ENCODE measurements around the gene JPT1.
"Not testable (repeated sequence)": the region's sequence is repeated elsewhere in the genome, so short reads cannot be mapped to it uniquely, and the experiment has no call there.

The JPT1 gene, protein sequence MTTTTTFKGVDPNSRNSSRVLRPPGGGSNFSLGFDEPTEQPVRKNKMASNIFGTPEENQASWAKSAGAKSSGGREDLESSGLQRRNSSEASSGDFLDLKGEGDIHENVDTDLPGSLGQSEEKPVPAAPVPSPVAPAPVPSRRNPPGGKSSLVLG

DNA sequence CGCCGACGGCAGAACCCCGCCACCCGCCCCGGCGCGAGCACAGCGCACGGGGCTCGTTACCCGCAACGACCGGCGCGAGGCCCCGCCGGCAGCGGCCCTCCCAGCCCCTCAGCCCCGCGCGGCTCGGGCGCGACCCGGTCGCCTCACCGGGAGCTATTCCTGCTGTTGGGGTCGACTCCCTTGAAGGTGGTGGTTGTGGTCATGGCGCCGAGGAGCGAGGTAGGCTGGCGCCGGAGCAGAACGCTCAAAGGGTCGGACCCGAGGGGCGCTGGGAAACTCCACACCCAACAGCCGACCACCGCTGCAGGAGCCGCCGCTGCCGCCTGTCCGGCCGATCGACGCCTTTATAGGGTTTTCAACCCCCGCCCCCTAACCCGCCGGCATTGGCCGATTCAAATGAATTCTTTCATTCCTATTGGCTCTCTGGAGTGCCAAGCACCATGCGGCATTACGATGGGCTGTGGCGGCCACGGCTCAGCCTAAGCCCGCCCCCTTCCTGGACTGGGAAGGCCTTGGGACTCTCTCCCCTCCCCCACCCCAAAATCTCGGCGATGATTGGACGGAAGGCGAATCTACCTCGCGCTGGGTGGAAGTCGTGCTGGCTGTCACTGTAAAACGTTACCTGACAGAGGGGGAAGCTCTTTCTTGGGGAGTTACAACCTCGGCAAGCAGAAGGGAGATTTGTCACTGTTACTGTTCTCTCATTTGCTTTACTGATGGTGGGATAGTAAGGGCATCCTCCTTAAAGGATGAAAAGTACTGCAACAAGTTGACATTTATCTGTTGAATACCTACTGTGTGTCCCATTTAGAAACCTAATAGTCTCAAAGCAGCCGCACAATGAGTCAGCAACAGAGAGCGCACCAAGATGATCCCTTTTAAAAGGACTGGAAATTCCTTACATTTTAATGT, at the start of gene JPT1:
Gene JPT1 (minus strand): TSS at position 318 of the 912 bp plus-strand sequence. CDS start 115 bp downstream, at position 203.
- peak; percentile 68 to 87 for DNase-seq

DNA sequence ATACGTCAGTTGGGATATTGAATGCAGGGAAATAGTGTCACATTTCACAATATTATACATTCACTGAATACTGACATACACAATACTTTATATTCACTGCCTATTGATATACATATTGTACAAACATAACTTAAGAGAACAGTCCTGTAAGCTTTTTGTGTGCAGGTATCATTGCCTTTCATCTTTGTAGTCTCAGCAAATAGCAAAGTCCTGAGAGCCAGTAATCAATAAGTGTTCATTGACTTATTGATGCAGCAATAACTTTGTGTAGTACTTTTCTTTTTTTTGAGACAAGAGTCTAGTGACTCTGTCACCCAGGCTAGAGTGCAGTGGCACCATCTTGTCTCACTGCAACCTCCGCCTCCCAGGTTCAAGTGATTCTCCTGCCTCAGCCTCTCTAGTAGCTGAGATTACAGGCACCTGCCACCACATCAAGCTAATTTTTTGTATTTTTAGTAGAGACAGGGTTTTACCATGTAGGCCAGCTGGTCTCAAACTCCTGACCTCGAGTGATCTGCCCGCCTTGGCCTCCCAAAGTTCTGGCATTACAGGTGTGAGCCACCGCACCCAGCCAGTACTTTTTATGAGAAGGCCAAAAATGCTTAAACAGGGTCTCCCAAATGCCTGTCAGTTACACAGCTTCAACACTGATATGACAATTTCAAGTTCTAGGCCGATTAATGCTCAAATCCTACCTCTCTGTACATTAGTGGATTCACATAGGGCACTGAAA, 45.7 kb upstream of the JPT1 start:
- no peak for DNase-seq

DNA sequence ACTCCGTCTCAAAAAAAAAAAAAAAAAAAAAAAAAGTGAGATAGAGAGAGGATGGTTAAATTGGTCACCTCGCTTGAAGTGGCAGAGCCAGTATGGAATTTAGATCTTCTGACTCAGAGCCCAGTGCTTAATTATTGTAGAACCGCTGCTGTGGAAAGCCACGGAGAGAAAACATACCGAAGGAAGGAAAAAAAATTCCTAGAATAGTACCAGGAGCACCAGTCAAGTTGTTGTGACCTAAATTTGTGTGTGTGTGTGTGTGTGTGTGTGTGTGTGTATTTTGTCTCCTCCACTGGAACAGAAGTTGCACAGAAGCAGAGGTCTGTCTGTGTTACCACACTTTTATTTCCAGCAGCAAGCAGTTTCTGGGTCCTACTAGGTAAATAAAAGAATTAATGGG, 40.6 kb upstream of the JPT1 start:
- no peak for DNase-seq

DNA sequence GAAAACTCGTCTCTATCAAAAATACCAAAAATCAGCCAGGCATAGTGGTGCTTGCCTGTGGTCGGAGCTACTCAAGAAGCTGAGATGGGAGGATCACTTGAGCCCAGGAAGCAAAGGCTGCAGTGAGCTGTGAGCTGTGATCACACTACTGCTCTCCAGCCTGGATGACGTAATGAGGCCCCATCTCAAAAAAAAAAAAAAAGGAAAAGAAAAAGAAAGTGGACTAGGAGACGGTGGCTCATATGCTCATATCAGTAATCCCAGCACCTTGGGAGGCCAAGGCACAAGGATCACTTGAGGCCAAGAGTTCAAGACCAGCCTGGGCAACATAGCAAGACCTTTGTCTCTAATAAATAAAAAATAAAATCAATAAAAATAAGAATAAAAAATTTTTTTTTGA, 37.3 kb upstream of the JPT1 start:
- DNase-seq: no peak

DNA sequence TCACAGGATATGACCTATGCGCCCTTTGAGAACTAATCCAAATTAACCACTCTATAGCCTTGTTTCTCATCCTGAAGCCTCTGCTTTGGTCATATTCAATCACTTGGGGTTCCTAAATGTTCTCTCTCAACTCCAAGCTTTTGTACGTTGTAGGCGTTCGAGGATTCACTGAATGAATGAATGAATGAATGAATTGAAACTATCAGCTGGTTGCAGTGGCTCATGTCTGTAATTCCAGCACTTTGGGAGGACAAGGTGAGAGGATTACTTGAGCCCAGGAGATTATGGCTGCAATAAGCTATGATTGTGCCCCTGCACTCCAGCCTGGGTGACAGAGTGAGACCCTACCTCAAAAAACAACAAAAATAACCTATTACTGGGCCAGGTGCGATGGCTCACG, 34.3 kb upstream of the JPT1 start:
- DNase-seq: no peak

DNA sequence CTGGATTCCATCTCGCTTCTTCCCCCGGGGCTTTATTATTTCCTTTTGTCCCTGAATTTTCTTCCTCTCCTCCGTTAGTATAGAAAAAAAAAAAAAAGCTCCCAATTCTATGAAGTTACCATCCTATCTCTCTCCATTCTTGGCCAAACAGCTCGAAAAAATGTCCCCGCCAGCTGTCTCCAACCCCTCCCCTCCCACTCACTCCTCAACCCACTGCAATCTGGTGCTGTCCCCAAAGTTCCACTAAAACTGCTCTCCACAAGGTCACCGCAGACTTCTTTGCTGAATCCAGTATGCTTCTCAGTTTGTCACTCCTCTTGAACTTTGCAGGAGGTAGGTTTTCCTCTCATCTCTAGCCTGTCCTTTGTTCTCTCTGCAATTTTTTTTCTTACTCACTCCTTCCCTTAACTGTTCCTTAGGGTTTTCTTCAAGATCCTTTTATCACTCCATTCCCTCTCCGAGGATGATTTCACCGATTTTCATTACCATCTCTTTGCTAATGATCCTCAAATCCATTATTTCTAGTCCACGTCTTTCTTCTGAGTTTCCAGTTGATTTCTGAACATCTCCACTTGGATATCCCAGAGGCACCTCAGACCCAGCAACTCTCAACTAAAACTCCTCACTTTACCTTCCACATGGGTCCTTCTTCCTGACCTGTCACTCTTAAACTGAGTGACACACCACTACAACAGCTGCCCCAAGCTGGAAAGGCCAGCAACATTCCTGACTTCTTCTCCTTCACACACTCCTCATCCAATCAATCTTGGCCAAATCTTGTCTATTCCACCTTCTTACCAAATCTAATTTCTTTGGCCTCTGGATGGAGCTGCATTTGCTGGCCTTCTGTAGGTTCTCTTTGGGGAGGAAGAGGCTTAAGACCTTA, 29.9 kb upstream of the JPT1 start:
- DNase-seq: no peak

DNA sequence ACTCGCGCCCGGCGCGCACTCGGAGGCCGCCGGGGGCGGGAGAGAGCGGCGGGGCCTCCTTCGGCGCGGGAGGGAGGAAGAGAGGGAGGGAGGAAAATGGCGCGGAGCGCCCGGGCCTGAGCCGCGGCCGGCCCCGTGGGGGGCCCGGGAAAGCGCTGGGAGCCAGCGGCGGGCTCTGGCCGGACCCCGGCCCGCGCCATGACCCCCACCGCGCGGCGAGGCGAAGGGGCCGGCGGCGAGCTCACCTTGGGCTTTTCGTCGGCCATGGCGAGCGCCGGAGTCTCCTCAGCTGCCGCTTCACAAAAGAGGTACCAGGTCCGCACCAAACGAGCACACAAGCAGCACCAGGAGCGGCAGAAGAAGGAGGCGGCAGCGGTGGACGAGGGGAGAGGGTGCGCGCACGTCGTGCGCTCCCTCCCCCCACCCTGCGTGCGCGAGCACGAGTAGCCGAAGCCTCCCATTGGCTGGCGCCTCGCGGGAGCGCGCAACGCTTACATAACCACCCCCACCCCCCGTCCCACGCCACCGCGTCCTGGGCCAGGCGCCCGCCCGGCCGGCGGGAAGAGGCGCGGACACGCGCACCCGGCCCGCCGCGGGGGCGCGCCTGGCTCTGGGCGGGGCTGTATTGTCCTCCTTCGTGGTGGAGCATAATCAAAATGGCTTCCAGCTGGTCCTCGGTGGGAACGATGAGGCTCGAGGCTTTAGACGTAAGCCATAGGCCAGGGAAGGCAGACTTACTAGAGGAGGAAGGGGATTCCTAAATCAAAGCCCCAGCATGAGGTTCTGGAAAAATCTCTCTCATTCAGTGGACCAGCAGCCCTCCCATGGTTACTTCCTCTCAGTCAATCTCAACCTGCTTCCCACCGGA, 28.5 kb upstream of the JPT1 start, which contains the start of gene SUMO2:
Gene SUMO2 (minus strand): TSS at position 391 of the 868 bp plus-strand sequence. CDS start 125 bp downstream, at position 266.
- peak; percentile 83 to 86 for DNase-seq

DNA sequence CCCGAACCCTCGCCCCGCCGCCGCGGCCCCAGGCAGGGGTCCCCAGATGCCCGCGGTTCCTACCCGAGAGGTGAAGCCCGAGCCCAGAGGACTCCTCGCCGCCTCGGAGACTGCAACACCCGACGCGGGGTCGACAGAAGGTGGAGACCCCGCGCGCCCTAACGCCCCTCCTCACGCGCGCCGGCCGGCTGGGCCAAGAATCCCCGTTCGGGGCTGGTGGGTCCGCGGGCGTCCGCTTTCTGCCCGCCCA, 27.9 kb upstream of the JPT1 start:
- no peak for DNase-seq

DNA sequence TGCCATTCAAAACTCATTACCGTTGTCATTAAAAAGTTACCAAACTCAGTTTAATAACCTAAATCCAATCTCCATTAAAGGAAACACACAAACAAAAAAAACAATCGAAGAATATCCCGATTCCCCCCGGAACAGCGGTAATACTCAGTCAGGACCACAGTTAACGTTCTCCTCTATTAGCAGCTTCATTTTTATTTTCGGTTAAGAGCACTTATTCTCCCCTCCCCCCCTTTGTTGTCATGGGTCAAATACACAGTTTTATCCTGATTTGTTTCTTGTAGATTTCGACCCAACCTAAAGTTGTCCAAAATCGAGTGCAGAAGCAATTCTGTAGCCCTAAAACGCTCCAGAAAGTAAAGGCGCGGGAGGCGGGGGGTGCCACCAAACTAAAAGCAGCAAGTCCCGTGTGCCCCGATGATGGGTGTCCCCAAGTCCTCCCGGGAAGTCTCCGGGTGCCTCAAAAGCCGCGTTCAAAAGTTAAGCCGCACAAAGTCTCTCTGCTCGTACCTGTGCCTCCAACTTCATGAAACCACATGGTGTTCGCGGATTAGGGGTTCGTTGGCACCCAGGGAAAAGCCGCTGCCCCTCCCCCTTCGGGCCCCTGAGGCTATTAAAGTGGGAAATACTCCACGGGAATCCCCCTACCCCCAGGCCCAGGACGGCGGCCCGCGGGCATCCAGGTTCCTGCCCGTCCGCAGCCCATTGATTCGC, 27.5 kb upstream of the JPT1 start:
- DNase-seq: peak in 1 of 2 donors; percentile 28

DNA sequence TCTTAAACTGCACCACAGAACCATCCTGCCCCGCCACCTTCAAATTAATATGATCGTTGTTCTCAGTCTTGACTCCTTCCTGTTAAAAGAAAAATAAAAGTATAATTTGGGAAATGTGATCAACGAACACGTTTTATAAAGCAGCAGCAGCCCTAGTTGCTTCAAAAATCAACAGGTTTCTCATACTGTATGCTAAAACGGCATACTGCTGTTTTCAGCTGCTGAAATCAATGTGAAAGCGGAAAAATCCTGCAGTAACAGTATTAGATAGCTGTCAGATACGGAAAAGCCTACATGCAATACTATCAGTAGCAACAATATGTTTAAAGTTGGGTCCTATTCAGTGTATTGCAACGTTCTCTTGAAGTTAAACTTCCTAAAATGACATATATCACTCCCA, 26.8 kb upstream of the JPT1 start:
- no peak for DNase-seq

DNA sequence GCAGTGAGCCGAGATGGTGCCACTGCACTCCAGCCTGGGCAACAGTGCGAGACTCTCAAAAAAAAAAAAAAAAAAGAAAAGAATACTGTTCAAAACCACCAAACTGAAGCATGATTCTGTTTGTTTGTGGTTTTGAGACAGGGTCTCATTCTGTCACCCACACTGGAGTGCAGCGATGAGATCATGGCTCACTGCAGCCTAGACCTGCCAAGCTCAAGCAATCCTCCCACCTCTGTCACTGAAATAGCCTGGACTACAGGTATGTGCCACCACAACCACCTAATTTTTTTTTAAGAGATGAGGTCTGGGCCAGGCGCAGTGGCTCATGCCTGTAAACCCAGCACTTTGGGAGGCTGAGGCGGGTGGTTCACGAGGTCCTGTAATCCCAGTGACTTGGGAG, 24.1 kb upstream of the JPT1 start:
- no peak for DNase-seq

DNA sequence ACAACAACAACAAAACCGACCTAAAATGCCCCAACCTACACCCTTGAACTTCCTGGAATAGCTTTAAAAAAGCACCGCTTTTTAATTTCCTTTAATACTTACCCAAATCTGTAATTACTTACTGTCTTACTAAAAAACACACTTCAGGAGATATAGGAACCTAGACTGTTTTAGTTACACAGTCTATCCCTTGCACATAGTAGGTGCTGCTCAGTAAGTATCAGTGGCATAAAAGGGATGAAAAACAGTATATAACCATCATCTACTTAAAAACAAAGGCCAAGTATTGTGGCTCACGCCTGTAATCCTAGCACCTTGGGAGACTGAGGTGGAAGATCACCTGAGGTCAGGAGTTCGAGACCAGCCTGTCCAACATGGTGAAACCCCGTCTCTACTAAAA, 22.3 kb upstream of the JPT1 start:
- no peak for DNase-seq

DNA sequence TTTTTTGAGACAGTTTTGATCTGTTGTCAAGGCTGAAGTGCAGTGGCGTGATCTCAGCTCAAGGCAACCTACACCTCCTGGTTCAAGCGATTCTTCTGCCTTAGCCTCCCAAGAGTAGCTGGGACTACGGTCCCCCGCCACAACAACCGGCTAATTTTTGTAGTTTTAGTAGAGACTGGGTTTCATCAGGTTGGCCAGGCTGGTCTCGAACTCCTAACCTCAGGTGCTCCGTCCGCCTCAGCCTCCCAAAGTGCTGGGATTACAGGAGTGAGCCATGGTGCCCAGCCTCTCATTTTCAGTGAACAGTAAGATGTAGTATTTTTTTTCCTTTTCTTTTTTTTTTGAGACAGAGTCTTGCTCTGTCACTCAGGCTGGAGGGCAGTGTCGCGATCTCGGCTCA, 20.7 kb upstream of the JPT1 start:
- DNase-seq: no peak

DNA sequence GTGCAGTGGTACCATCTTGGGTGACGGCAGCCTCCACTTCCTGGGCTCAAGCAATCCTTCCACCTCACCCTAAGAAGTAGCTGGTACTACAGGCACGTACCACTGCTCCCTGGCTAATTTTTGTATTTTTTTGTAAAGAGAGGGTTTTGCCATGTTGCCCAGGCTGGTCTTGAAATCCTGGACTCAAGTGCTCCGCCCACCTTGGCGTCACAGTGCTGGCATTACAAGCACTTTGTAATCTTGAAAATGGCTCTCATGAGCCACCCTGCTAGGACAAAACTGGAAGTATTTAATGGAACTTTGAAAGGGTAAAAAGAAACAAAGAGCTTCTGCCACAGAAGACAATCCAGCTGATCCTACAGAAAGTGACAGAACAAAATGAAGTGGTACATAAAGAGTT, 19.2 kb upstream of the JPT1 start:
- no peak for DNase-seq

DNA sequence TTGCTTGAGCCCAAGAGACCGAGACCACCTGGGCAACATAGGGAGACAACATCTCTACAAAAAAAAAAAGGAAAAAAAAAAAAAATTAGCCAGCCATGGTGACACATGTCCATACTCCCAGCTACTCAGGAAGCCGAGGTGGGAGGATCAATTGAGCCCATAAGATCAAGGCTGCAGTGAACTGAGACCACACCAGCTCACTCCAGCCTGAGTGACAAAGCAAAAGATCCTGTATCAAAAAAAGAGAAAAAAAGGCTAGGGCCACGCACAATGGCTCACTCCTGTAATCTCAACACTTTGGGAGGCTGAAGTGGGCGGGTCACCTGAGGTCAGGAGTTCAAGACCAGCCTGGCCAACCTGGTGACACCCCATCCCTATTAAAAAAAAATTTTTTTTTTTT, 14.7 kb upstream of the JPT1 start:
- DNase-seq: no peak

DNA sequence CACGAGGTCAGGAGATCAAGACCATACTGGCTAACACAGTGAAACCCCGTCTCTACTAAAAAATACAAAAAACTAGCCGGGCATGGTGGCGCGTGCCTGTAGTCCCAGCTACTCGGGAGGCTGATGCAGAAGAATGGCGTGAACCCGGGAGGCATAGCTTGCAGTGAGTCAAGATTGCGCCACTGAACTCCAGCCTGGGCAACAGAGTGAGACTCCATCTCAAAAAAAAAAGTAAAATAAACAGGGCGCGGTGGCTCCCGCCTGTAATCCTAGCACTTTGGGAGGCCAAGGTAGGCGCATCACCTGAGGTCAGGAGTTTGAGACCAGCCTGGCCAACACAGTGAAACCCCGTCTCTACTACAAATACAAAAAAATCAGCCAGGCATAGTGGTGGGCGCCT, 10.3 kb upstream of the JPT1 start:
- not testable (repeated sequence) for DNase-seq

DNA sequence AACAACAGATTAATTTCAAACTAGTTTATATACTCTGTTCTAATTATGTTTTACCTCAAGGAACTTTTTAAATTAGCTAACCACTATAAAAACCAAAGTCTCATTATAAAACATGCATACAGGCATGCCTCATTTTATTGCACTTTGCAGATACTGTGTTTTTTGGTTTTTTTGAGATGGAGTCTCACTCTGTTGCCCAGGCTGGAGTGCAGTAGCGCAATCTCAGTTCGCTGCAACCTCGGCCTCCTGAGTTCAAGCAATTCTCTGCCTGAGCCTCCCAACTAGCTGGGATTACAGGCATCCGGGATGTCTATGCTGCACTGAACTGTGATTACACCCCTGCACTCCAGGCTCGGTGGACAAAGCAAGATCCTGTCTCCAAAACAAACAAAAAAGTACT, 8.8 kb upstream of the JPT1 start:
- no peak for DNase-seq

DNA sequence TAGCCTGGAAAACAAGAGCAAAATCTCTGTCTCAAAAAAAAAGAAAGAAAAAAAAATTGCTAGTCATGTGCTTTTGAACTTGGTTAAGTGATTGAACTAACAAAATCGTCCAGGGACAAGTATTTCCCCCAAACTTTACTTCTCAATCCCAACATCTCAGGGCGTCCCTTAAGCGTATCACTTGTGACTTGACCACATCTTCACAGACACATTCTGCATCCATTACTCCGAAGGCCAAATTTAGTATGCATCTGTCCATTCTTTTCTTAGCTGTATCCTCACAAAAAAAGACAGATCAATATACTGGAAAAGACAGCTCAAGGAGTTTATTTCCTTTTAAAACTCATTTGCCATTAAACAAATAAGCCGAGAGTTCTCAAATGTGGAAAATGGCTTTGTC, 5.9 kb upstream of the JPT1 start:
- no peak for DNase-seq

DNA sequence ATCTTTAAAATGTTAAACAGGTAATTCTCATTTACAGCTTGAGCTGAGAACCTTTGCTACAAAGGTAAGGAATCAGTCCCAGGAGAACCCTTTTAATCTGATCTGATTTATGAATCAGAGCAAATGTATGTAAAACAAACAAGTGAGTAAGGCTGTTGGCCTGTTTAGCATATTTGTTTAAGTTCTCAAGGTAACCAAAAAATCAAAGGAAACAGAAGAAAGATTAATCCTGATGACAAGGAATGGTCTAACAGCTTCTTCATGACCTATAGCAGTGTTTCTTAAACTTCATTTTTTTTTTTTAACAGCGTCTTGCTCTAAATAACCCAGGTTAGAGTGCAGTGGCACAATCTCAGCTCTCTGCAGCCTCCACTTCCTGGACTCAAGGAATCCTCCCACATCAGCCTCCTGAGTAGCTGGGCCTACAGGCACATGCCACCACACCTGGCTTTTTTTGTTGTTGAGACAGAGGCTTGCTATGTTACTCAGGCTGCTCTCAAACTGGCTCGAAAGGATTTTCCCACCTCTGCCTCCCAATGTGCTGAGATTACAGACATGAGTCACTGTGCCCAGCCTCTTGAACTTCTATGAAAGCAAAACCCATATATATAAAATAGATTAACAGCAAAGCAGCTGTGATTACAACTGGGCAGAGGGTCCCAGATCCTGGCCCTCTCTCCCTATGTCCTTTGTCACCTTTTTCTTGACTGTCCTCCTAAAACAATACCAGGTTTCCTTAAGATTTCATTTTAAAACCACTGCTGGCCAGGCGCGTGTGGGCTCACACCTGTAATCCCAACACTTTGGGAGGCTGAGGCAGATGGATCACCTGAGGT, 5.1 kb upstream of the JPT1 start:
- DNase-seq: no peak

DNA sequence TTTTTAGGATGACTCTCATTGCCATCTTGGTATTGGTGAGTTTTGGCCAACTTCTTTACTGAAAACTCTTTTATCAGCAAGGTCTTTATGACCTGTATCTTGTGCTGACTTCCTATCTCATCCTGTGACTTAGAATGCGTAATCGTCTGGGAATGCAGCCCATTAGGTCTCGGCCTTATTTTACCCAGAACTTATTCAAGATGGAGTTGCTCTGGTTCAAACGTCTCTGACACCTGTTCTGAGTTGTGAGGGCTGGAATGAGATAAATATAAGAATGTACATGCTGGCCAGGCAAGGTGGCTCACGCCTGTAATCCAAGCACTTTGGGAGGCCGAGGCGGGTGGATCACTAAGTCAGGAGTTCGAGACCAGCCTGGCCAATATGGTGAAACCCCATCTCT, 4.2 kb upstream of the JPT1 start:
- not testable (repeated sequence) for DNase-seq
